HG02870 (cell line): ENCODE data around the gene MTNR1A.

Experiments used
- ATAC-seq: cut with Tn5 transposase; IDR thresholded peaks from one replicate; pipeline ENCODE4 v1.9.1; 2021; ENCODE audit warnings: mild to moderate bottlenecking, moderate library complexity; ENCODE audit not compliant: unreplicated experiment

MTNR1A gene

DNA sequence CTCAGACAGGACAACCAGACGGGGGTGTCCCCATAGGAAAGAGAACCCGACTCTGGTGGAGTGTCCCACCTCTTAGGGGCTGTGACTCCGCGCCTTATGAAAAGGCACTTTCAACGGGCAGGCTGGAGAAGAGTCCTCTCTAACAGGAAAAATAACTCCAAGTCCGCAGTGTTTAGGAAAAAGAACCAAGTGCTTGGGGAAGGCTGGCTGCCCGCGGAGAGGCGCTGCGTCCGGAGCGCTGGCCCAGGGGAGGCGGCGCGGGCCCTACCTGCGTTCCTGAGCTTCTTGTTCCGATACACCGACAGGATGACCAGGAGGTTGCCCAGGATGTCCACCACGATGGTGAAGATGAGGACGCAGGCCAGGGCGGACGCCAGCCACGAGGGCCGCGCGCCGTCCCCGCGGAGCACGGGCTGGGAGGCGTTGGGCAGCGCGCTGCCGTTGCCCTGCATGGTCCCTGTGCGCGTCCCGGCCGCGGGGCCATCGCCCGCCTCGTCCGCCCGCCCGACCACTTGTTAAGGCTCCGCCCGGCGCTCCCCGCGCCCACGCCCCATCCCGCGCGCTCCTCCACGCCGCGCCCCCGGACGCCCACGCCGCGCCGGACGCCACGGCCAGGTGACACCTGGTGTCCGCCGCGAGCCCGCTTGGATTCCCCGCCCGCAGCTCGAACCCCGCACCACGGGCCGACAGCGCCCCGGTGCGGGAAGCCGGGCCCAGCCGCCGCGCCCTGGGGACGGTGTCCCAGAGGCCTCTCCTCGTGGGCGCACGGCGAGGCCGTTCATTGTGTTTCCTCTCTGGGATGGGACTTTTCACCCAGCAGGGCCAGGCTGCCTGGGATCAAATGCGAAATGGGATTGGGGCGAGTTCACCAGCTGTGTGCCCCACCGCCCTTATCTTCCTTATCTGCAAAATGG, at the start of gene MTNR1A:
Gene MTNR1A, minus strand, starts transcription at position 654 of the 914 bp plus-strand sequence. Its CDS starts 202 bp downstream, at position 452.
- ATAC-seq, result no peak

DNA sequence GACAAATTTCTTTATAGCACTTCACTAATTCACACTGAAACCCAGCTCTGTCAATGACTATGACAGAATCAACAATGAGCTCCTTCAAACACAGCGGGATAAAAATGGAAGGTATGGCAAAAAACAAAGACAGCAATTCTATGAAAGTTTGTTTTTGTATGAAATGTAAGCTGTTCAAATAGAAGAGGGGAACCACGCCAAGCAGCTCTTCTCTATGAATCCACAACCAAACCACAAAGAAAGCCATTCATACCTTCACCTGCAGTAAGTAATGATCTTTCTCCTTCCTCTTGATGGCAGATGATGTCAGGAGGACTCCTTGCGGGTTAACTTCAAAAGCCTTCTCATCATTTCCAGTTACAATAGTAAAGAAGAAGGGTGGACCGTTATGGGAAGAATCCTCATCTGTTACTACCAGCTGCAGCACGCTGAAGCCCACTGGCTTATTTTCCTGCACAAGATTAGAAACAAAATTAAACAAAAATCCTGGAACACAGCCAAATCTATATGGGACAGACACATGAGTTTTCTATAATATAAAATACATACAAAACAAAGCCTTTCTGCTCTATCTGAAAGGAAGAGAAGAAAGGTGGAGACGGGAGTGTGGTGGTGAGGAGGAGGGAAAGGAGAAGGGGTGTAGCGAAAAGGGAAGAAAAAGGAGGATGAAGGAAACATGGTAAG, 48.9 kb upstream of the MTNR1A start:
- no peak for ATAC-seq

DNA sequence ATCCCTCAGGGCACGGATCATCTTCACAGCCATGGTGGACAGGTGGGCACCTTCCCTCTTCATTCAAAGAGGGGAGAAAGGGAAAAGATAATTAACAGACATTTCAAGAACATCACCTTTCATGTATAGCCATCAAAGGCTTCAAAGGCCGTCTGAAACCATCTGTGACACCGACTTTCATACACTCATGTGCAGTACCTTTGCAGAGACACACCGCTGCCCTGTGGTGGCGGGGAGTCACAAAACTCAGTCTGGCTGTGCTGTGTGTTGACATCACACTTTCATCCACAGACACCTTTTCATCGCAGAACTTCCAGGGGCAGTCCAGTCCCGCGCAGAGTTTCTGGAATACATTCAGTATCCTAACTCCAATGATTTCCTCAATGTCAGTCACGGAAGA, 47.6 kb upstream of the MTNR1A start:
- no peak for ATAC-seq

DNA sequence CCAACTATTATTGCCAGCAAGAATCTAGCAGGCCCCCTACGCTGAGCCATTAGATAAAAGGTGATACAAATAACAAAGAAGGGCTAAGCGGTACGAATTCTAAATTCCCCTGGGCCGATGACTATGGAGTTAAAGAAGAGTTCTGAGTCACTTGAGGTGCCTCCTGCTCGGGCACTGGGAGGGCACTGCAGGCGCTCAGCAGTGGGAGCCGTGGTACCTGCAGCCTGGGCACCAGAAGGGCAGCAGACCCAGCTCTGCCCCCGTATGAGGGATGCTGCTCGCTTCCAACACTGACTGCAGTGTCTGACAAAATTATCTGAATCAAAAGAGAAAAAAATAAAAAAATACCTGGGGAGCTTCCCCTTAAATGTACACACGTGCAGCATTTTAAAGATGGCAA, 44.1 kb upstream of the MTNR1A start:
- ATAC-seq, result no peak

DNA sequence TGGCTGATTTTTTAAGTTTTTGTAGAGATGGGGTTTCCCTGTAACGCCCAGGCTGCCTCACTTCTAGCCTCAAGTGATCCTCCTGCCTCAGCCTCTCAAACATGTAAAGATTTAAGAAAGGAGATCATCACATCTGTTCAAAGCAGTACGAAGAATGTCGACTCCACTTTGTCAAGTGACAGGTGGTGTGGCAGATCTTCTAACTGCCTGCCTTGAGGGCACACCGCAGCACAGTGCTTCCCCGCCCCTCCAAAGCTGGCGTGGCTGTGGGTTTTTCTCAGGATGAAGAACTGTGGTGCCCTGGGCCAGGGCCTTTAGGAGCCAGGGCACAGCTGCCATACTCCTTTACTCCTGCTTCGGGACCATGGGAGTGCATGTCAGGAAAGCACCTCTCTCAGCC, 43.3 kb upstream of the MTNR1A start:
- no peak for ATAC-seq

DNA sequence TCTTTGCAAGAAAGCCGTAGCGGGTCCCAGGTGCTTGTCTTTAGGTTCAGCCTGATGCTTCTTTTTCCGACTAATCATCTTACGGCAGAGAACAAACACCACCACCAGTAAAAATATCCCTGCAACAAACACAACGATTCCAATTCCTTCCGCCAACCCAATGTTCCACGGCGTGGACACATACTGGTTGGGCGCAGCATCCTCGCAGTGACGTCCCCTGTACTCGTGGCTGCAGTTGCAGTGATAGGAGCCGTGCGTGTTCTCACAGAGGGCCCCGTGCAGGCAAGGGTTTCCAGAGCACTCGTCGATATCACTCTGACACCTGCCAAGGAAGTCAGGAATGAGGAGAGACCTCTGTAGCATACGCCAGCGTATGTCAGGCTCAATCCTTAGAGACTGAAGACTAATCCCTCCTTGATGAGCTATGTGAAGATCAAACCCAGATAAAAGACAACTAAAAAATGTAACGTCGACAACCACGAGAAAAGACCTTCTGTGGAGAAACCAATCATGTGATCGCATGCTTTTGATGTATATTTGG, 41.6 kb upstream of the MTNR1A start:
- ATAC-seq, result no peak

DNA sequence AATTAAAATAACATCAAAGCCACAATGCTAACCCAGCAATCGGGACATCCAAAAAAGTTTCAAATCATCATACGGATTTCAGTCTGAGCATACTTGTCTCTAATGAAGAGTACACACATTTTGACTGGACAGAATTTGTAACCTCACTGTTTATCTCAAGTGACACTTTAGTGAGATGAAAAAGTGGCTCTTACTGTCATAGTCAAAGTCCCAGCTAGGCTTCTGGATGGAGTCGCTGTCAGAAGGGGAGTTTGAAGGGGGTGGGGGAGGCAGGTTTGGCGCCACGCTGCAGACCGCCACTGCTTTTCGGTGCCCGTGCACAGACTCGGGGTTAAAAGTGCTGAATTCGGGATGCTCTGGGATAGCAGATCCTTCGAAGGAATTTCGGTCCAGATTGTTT, 41.0 kb upstream of the MTNR1A start:
- ATAC-seq, result no peak

DNA sequence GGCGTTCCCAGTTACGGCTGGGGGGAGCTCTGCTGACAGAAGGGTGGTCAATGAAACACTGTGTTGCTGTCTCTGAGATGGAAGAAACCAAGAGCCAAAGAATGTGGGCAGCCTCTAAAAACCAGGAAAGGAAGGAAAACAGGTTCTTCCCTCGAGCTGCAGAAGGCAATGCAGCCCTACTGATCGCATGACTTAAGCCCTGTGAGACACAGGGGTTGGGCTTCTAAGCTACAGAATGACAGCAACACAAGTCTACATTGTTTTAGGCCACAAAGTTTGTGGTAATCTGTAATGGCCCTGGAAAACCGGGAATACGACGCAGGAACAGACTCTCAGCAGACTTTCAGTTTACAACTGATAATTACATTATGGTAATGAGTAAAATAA, 38.2 kb upstream of the MTNR1A start:
- no peak for ATAC-seq

DNA sequence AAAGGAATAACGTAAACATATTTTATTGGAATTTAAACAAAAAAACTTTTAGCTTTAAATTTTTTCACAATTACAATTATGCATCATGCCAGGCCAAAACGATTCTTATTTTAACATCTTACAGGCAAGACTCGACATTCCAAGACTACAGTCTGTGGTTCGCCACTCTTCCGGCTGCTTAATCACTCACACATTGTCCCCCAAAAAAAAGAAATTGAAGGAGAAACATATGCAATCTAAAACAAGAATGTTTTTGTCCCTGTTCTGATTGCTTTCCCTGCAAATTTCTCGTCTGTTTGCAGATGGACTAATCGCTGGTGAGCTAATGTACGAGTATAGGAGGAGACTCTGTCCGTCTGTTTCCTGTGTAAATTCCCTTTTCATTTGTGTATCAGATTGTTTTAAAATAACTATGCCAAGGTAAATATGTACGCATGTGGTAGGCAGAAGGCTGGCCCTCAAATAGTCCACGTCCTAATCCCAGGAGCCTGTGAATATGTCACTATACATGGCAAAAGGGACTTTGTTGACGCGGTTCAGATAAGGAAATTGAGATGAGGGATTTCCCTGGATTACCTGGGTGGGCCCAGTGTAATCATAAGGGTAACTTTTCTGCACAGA, 37.7 kb upstream of the MTNR1A start:
- no peak for ATAC-seq

DNA sequence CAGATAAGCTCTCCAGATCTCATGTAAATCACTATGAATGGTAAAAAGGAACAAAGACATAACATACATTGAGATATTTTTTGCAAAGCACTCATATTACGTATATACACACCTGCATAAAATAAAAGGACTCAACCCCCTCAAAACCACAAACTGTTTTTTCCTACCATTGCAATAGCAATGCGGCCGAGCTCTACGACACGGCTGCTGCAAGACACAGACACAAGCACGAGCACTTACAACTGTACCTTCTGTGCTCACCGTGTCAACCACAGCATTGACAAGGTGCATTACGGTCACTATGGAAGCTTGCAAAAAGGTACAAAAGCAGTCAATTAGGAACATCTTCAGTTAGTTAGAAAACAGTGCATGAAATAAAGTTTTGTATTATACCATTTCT, 37.1 kb upstream of the MTNR1A start:
- ATAC-seq, result no peak

DNA sequence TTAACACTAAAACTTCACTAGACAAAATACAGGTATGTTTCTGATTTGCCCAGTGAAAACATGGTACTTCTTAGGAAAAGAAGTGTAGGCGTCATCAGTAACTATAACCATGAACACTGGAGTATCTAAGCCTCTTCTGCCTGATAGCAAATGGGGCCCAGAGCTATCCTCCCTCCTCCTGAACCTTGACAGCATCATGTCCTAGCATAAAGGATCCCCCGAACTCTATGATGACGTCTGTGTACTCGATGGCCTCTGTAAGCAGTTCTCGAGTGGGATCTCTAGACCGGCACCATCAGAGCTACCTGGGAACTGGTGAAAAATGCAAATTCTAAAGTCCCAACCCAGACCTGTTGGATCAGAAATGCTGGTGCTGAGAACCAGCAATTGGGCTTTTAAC, 36.3 kb upstream of the MTNR1A start:
- ATAC-seq, result no peak

DNA sequence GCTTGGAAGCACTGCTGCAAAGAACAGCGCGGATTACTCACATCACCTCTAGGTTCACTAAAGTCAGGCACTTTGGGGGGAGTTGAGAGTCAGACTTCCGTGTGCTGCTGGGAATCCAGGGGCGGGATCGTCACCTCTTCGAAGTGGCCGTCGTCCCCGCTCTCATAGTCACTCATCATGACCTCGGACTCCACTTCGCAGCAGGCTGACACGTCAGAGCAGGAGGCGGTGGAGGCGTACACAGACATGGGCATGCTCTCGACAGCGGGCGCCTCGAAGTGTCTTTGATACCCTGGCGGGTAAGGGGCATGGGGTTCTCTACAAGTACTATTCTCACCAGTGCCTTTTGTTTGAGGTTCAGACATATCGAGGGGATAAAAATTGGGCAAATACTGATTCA, 33.1 kb upstream of the MTNR1A start:
- no peak for ATAC-seq

DNA sequence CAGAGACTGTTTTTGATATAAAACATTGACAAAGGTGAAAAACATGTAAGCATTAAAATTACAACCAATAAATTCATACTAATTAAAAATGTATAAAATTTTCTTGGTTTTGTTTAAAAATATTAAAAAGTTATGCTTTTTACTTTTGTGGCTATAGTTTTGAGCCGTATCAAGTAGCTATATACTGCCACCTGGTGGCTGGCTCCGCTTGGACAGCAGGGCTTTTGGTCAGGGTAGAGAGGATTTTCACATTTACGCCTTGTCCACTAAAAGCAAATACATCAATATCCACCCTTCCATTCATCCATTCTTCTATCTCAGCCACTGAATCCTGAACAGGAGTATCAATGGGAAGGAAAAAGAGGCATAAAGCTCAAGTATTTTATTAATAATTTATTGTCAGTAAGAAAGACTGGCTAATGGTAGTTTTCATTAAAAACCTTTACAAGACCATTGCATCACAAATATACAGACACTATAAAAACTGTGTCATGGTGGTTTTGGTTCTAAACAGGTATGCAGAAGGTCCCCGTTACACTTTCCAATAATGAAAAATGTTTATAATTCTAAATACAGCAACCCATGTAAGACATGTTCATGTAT, 32.1 kb upstream of the MTNR1A start:
- ATAC-seq, result peak; percentile 72

DNA sequence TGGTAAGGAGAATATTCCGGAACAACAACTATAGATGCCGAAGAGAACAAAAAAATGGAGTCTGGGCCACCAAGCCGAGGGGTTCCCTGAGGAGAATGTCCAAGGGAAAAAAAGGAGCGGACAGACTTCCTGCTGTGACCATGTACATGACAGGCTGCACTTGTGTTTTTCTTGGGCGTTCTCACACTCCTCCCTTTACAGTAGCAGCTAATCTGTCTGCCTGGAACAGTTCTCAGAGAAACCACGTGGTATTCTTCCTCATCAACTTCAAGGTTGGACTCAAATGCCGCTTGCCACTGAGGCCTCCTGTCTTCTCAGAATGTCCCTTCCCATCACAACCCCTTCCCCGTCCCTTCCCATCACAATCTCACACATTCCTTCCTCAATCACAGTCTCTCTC, 30.8 kb upstream of the MTNR1A start:
- ATAC-seq, result no peak

DNA sequence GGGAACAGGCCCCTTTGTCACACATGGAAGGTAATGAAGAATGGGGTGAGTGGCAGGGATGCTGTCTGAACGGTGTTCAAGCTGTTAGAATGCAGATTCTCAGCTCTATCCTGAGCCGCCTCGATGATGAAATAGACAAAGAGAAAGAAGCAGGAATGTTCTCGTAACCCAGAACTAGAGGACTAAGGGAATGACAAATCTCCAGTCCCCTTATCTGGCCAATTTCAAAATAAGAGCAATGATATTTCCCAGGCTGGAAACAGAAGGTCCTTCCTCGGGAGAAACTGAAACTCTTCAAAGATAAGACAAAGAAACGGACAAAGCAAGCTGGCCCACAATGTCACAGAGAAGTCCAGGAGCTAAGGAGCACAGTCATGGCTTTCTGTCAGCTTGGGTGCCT, 29.5 kb upstream of the MTNR1A start:
- no peak for ATAC-seq

DNA sequence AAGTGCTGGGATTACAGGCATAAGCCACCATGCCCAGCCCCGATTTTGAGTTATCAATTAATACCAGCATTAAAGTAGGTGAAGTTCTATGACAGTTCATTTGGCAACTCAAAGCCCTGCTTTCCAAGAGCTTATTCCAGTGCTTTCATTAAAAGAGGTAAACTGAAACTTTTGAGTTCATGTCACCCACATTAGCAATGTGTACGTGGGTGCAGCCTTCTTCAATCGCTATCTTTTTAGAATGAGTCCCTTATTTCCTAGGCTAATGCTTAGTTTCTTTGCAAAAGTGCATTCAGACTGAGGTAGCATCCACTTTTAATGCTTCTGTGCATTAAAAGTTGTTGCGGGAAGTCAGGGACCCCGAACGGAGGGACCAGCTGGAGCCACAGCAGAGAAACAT, 26.1 kb upstream of the MTNR1A start:
- ATAC-seq, result no peak

DNA sequence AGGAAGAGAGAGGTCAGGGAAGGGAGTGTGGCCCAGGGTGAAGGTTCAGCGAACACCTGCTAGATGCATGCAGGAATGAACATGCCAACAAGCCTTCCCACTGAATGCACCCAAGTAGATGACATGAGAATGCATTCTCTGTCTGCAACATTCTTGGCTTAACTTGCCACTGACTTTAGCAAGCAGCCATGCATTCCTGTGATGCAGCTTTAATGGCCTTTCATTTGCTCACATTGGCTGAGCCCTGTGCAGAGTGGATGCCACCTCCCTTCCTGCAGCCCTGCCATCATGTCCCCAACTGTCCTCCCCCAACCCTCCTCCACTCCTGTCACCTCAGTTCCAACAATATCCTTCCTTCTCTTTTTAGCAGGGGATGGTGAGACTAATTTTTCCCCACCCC, 25.3 kb upstream of the MTNR1A start:
- no peak for ATAC-seq

DNA sequence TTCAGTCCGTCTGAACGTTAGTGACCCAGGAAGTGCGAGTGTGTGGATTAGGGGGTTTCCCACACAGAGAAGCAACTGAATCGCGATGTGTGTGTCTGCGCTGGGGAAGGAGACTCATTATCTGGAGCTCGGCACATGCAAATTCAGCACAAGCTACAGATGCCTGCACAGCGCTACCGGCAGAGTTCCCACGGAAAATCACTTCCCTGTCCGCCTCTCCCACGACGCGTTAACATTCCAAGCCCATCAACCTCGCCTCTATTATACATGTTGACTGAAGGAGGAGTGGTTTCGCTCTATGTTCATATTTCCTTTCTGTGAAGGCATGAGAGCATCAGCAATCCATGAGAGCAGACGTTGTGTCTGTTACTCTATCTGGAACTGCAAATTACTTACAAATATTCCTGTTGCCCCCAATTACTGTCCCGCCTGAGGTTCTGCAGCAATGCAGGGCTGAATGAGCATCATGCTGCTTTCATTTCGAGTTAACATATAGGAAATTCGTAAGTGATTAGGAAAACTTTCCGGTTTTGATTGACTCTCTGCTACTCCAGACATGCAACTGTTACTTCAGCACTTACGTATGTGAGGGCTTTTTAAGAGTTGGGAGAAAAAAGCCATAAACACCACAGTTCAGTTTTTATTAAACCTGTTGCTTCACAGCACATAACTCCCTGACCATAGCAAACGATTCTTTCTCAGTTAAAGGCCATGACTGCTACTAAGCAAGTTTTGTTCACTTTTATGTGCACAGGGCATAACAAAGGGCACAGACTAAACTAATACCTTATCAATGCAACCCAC, 15.0 kb upstream of the MTNR1A start:
- ATAC-seq, result no peak

DNA sequence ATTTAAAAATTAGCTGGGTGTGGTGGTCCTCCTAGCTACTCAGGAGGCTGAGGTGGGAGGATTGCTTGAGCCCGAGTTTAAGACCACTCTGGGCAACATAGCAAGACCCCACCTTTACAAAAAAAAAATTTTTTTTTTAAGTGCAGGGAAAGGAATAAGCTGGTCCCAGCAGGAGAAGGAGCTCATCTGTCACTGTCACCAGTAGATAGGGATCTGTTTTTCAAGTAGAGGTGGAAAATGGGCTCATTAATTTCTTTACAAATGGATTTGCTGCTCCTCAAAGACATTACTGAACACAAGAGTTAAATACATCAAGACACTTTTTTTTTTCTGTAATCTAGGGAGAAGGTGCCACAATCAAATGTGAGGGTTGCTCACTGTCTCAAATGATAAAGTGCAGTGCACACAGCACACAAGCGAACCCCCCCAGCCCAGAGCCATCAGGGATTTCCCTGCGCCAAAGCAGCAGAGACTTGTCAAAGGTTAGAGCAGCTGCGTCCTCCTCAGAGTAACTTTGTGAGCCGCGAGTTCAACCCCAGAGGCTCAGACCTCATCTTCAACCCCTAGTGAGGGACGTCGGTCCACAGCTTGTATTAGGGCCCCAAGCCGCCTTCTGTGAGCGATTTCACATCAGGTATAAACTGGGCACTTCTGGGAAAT, 14.3 kb upstream of the MTNR1A start:
- ATAC-seq, result no peak

DNA sequence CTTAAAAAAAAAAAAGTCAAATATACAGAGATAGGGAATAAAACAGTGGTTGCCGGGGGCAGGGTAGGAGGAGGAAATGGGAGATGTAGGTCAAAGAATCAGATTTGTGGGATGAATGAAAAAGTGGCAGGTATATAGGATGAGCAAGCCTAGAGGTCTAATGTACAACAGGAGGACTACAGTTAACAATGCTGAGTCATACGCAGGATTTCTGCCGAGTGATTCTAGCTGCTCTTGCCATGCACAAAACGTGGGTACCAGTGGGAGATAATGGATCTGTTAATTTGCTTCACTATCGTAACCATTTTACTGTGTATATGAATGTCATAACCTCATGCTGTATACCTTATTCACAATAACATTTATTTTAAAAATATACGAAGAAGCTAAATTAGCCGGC, 10.7 kb upstream of the MTNR1A start:
- ATAC-seq, result no peak
